HG03354 (cell line): ENCODE results near the gene RPTOR.
"Not testable (repeated sequence)": the region's sequence is repeated elsewhere in the genome, so short reads cannot be mapped to it uniquely, and the experiment has no call there.

Experiments
- ATAC-seq: cut with Tn5 transposase; IDR thresholded peaks from one replicate; pipeline ENCODE4 v1.9.1; 2021; ENCODE audit warnings: mild to moderate bottlenecking; ENCODE audit not compliant: unreplicated experiment, poor library complexity, severe bottlenecking

Gene RPTOR

DNA sequence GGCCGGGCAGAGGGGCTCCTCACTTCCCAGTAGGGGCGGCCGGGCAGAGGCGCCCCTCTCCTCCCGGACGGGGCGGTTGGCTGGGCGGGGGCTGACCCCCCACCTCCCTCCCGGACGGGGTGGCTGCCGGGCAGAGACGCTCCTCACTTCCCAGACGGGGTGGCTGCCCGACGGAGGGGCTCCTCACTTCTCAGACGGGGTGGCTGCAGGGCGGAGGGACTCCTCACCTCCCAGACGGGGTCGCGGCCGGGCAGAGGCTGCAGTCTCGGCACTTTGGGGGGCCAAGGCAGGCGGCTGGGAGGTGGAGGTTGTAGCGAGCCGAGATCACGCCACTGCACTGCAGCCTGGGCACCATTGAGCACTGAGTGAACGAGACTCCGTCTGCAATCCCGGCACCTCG is 7.3 kb upstream of the RPTOR start:
- ATAC-seq, result not testable (repeated sequence)

DNA sequence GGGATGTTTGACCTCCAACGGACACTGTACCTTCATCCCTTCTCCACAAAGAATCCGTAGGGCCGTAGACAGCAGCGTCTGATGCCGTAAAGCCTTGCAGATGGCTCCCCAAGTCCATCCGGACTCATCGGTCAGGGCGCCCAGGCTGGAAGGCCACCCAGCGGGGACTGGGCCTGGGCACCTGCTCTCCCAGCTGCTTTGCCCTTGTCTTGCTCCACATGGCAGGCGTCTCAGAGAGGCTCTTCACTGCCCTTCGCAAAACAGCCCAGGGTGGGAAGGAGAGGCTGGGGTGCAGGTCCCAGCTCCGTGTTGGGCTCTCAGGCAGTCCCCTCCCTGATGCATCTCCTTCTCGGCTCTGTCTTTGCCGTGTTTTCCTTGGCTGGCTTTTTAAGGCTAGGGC is 6.2 kb upstream of the RPTOR start:
- ATAC-seq, result no peak

DNA sequence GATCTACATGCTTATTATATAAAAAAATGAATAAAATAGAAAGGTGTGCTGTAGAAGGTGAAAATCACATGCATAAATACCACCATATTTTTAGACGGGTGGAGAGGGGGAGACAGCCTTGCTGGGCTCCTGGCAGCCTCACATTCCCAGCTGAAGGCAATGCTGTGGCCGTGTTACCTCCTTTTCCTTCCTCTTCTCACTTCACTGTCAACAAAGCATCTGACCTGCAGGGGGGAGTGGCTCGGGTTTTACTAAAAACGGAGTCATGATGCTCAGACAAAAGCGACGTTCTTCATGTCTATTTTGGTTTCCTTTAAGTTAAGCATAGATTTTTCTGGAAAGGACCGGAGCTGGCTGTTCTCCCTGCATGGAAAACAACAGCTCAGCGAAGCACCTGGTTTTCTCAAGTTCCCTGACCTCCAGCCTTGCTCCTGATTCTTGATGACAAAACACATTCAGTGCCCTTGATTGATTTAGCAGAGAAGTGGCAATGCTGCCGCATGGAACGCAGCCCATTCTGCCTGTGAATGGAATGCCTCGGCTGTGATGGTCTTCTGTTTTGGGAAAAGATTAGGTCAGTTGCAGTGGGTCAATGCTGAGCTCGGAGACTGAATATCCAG is 5.5 kb upstream of the RPTOR start:
- no peak for ATAC-seq

DNA sequence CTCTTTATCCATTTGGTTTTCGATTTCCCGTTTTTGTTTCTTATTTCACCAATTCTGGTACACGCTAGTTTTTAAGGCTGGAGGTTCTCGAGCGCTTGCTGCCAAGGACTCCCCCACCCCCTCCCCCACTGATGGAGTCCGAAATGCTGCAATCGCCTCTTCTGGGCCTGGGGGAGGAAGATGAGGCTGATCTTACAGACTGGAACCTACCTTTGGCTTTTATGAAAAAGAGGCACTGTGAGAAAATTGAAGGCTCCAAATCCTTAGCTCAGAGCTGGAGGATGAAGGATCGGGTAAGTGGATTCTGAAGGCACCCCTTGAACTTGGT is 825 bp downstream of the RPTOR start:
- ATAC-seq, result no peak

DNA sequence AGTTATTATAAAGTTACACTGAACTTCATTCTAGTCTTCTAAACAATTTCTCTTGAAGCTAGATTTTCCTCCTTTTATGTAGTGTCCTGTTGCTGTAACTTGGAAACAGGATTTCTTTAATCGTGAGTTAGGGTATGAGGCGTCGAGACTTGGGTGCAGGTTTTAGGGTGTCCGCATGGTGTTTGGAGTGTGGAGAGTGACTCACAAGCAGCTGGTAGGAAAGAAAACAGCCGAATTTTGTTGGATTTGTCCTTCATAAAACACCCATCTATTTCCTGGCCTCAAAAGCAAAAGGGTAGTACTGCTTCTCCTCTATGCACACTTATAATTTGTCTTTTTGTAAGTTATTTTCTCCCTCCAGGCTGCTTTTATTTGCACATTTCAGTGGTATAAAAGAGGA is 1.6 kb downstream of the RPTOR start:
- no peak for ATAC-seq

DNA sequence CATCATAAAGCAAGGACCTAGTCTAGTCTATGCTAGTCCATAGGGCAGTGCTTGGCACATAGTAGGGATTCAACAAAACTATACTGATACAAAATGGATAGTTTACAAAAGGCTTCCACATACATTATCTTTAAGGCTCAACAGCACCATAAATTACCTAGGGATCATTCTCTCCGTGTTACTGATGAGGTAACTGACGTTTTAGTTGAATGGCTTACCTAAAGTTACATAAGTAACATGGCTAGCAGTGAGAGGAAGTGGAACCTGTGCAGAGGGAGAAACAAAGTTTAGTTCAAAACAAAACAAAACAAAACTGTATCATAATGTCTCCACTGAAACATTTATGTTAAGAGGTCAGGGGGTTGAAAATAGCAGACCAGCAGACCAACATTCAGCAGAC is 7.9 kb downstream of the RPTOR start:
- no peak for ATAC-seq

DNA sequence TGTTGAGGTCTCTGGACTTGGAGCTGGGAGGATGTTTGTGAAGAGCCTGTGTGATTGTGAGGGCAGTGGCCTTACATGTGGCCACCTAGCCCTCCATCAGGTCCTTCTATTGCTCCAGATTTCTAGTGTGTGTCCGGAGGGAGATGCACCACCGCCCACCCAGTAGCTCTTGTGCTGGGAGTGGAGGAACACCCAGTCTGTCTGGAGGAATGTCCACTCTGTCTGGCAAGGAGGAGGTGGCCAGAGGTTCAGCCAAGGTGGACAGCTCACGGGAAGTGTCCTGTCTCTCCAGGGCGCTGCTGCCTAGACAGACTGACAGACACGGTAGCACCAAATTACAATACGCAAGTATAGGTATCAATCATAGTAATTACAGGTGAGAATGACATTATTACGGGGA is 10.6 kb downstream of the RPTOR start:
- no peak for ATAC-seq

GRCh38 chr17:80558046-80558445 is 13.4 kb downstream of the RPTOR start:
- ATAC-seq, result no peak

DNA sequence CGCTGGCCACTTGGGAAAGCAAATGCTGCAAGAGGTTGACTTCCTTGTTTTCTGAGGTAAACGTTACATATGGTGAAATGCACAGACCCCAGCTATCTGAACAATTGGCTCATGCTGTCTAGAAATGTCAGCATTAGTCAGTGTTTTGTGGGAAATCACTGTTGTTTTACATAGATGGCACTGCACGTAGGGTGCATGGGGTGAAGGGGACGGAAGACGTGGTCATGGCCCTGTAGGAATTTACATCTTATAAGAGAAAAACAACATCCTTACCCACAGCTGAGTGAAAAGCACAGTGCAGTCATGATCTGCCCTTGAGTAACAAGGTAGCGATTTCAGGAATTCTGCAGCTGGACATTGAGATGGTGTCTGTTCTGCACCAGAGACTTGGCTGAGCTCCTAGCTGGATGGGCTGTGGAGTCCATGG is 15.2 kb downstream of the RPTOR start:
- no peak for ATAC-seq

GRCh38 chr17:80561541-80562114 is 17.0 kb downstream of the RPTOR start:
- ATAC-seq, result no peak

GRCh38 chr17:80564545-80564944 is 19.9 kb downstream of the RPTOR start:
- ATAC-seq, result no peak

DNA sequence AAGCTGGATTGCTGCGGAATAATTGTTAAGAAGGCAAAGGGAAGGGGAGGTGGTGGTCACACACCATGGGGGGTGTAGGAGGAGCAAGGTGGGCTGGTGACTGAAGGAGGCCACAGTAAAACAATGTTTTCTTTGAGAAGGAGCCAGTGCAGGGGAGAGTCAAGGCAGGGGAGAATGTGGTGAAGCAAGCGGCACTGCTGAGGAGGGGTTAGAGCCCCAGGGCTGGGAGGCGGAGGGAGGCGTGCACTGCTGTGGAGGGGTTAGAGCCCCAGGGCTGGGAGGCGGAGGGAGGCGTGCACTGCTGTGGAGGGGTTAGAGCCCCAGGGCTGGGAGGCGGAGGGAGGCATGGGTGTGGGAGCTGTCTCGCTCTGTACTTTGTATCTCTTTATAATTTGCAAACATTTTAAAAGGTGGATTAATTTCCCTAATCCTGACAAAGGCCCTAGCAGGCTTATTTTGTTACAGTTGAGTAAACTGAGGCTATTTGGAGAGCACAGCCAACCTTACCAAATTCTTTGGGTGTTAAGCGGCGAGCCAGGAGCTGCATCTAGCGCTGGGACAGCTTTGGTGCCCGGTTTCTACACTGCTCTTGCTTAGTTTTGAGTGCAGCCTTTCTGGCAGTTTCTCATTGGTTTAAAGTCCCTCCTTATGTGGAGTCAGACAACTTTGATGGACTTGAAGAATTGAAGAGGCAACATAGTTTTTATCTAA is 20.9 kb downstream of the RPTOR start:
- no peak for ATAC-seq

GRCh38 chr17:80566054-80566400 is 21.4 kb downstream of the RPTOR start:
- ATAC-seq, result no peak

DNA sequence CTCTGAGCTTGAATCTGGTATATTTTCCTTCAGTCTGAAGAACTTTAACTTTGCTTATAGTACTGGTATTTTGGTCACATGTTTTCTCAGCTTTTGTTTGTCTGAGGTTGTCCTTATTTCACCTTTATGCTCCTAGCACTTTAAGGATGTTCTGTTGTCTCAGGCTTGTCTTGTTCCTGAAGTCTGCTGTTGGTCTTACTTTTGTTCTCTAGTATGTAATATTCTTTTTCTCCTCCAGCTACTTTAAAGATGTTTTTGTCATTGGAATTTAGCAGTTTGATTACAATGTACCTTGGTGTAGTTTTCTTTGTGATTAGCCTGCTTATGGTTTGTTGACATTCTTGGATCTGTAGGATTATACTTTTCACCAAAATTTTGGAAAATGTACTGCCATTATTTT is 23.6 kb downstream of the RPTOR start:
- ATAC-seq, result no peak

- no peak for ATAC-seq
Measured at GRCh38 chr17:80569924-80570323, 25.3 kb downstream of the RPTOR start.

- no peak for ATAC-seq
Measured at GRCh38 chr17:80573701-80574100, 29.1 kb downstream of the RPTOR start.

GRCh38 chr17:80574496-80574895 is 29.9 kb downstream of the RPTOR start:
- ATAC-seq, result no peak

GRCh38 chr17:80575057-80575875 is 30.6 kb downstream of the RPTOR start:
- ATAC-seq, result peak; percentile 77

DNA sequence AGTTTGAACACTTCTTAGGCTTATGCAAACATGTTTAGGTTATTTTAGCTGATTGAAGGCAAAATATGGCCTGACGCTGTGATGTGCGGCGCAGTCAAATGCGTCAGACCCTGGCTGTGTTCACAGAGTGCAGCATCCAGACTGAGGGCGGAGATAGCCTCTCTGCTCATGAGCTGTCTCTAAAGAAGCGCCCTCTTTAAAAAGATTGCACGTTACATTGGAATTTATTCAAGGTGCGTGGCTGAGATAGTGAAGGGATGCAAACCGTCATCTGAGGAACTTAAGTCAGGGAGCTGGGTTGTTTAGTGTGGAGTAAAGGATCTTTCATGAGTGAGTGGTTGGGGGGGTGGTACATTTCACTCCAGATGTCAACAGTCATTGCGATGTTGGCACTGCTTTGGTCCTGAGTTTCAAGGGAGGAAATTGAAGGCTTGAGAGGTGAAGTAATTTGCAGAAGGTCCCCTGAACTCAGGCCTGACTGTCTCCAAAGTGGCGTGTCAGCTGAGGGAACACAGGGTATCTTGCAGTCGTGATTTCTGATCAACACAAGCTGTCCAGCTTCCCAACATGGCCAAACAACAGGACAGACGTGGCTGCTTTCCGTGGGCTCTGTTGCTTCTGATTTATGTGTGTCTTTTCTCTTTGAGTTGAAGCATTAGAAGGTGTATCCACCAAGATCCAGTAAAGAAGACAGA is 33.4 kb downstream of the RPTOR start:
- no peak for ATAC-seq

DNA sequence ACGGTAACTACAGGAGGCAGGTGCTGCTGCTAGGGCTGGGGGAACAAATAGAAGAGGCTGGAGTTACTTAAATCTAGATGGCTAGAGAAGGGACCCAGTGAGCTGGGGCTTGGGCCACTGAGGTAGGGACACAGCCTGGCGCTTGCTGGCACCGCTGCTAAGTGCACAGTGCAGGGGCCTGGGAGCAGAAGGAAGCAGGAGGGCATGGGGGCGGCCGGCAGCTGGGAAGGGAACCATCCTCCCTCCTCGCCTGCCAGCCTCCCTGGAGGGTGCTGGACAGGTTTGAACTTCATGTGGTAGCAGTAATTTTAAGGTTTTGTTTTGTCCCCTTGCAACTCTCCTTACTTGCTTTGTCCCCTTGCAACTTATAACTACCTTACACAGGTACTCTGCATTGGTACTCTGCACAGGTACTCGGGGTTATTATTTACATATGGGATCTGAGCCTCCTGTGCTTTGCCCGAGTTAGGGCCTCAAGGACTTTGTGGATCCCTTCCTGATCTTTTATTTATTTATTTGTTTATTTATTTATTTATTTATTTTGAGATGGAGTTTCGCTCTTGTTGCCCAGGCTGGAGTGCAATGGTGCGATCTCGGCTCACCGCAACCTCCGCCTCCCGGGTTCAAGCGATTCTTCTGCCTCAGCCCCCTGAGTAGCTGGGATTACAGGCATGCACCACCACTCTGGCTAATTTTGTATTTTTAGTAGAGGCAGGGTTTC is 34.2 kb downstream of the RPTOR start:
- not testable (repeated sequence) for ATAC-seq
